Testis (tissue), 3 donors: Measurements from ENCODE around the gene MDFIC. TPM values are rescaled to one million over a fixed set of nuclear protein-coding genes. Genes with fewer than 3 reads are reported as not detected.

Experiments
- DNase-seq: peaks from one replicate; pipeline ENCODE4 v3.0.0-alpha.2; 2019
- H3K27ac ChIP-seq, 2 donors: fragments of 200-600 bp; sonication (generic); one replicate each; pipeline ENCODE4 v1.5.1; 2019
- H3K27me3 ChIP-seq: fragments of 200-600 bp; sonication (generic); one replicate; pipeline ENCODE4 v1.5.1; 2019
- H3K36me3 ChIP-seq: fragments of 200-600 bp; sonication (generic); one replicate; pipeline ENCODE4 v1.5.1; 2017; ENCODE audit warnings: low read depth; ENCODE audit errors: missing control alignments
- H3K4me1 ChIP-seq: fragments of 200-600 bp; sonication (generic); one replicate; pipeline ENCODE4 v1.5.1; 2019
- H3K4me3 ChIP-seq, 2 donors: fragments of 200-600 bp; sonication (generic); one replicate each; pipeline ENCODE4 v1.5.1; 2017 to 2019
- H3K9me3 ChIP-seq: fragments of 200-600 bp; sonication (generic); one replicate; pipeline ENCODE4 v1.5.1; 2017
- POLR2A ChIP-seq: fragments of 450-650 bp; IDR thresholded peaks from one replicate; pipeline ENCODE4 v1.6.1; 2017; ENCODE audit warnings: antibody characterized with exemption, mild to moderate bottlenecking, moderate library complexity
- WGBS, 2 donors: methylation state at CpG; one replicate each; pipeline ENCODE4 v1.1.5; 2018; 5-methylcytosine and 5-hydroxymethylcytosine counted together
- intact Hi-C: fragments of 100-400 bp; cut with DNase I; formaldehyde crosslinking; loops from one replicate; pipeline ENCODE4 v1.15.1; 2023; ENCODE audit warnings: low total_unique reads
- polyA plus RNA-seq: library from polyadenylated mRNA; stranded (reverse); fragments of 350-450 nt; fragmentation: Illumina TruSeq; extraction: RNeasy Lipid Tissue Mini Kit (QIAGEN cat#74804); gene quantifications from one replicate; pipeline ENCODE4 v1.2.3, GENCODE V29; 2014; ENCODE audit warnings: low read depth, low replicate concordance; ENCODE audit not compliant: insufficient read depth
- total RNA-seq, 2 donors: library from RNA; depleted of rRNA; stranded (reverse); fragments of >200 nt; gene quantifications; one replicate each; pipeline ENCODE4 v1.2.3, GENCODE V29; 2016
- TF ChIP-seq, protein P1 (sequence below), 3 experiments: fragments of 450-650 bp in 2 of 3; fragments of 200-600 bp in 1 of 3; sonication (generic) in 1 of 3; IDR thresholded peaks; one replicate each; pipeline ENCODE4 v1.5.1; 2016 to 2019; ENCODE audit warnings: antibody characterized with exemption in 3 of 3, mild to moderate bottlenecking in 2 of 3, moderate library complexity in 1 of 3

The MDFIC gene
- total and polyA plus RNA-seq, 3 donors from 2014 or later = 5.8 to 7.6 (median 6.1) TPM

DNA sequence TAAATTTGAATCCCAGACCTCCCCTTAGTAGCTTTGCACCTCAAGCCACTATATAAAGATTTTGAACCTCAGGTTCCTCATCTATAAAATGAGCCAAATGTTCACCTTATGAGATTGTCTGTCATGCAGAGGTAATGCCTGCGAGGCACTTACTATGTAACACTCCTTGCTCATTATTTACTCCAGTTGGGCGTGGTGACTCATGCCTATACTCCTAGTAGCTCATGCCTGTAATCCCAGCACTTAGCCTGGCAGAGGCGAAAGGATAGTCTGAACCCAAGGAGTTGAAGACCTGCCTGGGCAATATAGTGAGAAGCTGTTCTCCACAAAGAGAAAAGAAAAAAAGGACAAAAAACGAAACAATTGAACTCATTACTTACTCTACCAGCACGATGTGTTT, 82.2 kb downstream of the MDFIC start:
- H3K27me3 ChIP-seq = no peaks in the 10 kb centered on the region
- DNase-seq = no peak
- 85 to 96% methylated on average over 5 of the region's 5 CpGs for WGBS, 2 donors
- H3K4me3 ChIP-seq = no peak overlapping the region
- TF ChIP-seq POLR2A = no peak
- TF ChIP-seq, protein P1, sequence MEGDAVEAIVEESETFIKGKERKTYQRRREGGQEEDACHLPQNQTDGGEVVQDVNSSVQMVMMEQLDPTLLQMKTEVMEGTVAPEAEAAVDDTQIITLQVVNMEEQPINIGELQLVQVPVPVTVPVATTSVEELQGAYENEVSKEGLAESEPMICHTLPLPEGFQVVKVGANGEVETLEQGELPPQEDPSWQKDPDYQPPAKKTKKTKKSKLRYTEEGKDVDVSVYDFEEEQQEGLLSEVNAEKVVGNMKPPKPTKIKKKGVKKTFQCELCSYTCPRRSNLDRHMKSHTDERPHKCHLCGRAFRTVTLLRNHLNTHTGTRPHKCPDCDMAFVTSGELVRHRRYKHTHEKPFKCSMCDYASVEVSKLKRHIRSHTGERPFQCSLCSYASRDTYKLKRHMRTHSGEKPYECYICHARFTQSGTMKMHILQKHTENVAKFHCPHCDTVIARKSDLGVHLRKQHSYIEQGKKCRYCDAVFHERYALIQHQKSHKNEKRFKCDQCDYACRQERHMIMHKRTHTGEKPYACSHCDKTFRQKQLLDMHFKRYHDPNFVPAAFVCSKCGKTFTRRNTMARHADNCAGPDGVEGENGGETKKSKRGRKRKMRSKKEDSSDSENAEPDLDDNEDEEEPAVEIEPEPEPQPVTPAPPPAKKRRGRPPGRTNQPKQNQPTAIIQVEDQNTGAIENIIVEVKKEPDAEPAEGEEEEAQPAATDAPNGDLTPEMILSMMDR (IDR thresholded peaks at IDR 0.05) = no peak
- H3K4me1 ChIP-seq = peaks cover 6% of the 10 kb centered on the region
- H3K9me3 ChIP-seq = no peaks in the 10 kb centered on the region
- H3K27ac ChIP-seq = no peak overlapping the region
- intact Hi-C loops = no loop called here
- H3K36me3 ChIP-seq = no peaks in the 10 kb centered on the region

DNA sequence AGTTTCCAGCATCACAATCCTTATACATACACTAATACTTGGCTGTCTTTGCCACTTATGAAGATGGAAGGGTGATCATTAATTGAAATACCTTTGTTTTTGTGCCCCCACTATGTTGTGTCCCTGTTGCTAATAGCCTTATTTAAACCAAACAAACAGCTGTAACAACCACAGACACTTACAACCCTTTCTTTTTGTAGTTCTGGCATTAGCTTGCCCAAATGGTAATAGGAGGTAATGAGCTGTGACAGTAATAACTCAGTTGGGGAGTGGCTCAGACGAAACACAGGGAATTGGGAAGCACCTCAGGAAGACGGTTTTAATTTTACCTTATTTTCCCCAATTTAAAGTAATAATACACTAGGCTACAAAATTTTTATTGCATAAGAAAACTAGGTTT, 83.4 kb downstream of the MDFIC start:
- Histone ChIP-seq H3K36me3 (no peaks in the 10 kb centered on the region), H3K9me3 (no peaks in the 10 kb centered on the region), H3K27ac (no peak overlapping the region), H3K27me3 (no peaks in the 10 kb centered on the region), H3K4me1 (peaks cover 12% of the 10 kb centered on the region), H3K4me3 (no peak overlapping the region)
- WGBS, 2 donors = 89 to 95% methylated on average over 2 of the region's 2 CpGs
- TF ChIP-seq, protein P1 (IDR thresholded peaks at IDR 0.05) = no peak
- TF ChIP-seq POLR2A = no peak
- intact Hi-C loops = no loop called here
- no peak for DNase-seq

DNA sequence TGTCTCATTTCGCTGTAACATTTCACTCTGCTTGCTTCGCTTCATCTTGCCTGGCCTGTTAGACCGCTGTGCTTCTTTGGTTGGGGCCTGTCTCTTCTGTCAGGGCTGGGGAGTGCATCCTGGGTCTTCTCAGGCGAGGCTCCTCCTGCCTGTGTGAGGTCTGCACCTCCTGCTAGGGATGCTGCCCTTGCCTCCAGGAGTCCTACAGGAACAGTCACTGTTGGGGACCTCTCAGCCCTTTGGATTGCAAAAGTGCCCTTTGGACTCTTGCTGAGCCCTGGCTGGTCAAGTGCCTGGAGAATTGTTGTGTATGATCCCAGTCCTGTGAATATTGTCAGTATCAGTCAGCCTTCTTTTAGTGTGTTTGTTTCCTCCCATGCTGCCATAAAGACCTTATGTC, 84.1 kb downstream of the MDFIC start:
- Histone ChIP-seq H3K36me3 (no peaks in the 10 kb centered on the region), H3K9me3 (no peaks in the 10 kb centered on the region), H3K27me3 (no peaks in the 10 kb centered on the region), H3K27ac (no peak overlapping the region), H3K4me1 (peaks cover 12% of the 10 kb centered on the region), H3K4me3 (no peak overlapping the region)
- 94 to 95% methylated on average over 4 of the region's 4 CpGs for WGBS, 2 donors
- DNase-seq = no peak
- TF ChIP-seq, protein P1 (IDR thresholded peaks at IDR 0.05) = no peak
- TF ChIP-seq POLR2A = no peak
- intact Hi-C loops = no loop called here

DNA sequence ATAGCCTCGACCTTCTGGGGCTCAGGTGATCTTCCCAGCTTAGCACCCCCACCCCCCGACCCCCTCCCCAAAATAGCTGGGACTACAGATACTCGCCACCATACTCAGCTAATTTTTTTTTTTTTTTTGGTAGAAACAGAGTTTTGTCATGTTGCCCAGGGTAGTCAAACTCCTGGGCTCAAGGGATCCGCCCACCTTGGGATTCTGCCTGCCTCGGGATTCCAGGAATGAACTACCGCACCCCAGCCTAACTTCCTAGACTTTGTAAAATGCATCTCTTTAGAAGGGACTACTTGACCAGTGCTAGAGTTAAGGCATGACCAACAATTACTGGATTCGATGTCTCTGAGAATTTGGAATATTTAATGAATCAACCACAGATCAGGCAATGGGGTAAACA, 85.9 kb downstream of the MDFIC start:
- H3K27ac ChIP-seq = no peak overlapping the region
- H3K27me3 ChIP-seq = no peaks in the 10 kb centered on the region
- H3K36me3 ChIP-seq = no peaks in the 10 kb centered on the region
- intact Hi-C loops = no loop called here
- no peak for TF ChIP-seq POLR2A
- TF ChIP-seq, protein P1 (IDR thresholded peaks at IDR 0.05) = no peak
- WGBS, 2 donors = 76 to 83% methylated on average over 7 of the region's 7 CpGs
- H3K4me3 ChIP-seq = no peak overlapping the region
- H3K4me1 ChIP-seq = peaks cover 12% of the 10 kb centered on the region
- no peak for DNase-seq
- H3K9me3 ChIP-seq = no peaks in the 10 kb centered on the region

DNA sequence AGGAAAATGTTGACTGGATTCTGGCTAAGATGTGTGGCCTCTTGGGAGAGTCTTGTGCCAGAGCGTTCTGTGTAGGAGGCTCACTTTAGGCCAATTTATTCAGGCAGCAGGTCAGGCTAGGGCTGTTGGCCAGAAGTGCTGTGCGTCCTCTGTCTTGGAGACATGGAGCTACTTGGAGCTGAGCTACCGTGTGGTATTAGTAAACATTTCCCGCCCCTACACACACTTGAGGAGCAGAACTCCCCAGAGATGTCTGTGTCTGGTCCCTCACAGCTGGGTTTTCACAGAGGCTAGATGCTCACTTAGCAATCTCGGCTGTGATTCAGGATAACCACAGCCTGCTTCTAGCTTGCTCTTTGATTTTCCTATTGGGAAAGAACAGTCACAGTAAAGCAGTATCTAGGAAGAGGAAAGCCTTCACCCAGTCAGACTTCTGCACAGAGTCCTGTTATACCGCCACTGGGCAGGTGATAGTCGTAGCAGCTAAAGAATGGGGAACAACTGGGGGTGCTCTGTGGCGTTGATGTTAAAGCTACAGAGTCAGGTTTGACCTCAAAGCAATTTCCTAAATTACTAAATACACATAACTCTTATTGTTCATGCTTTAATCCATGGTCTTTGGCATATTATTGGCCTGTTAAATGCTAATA, 86.7 kb downstream of the MDFIC start:
- 44 to 60% methylated on average over 6 to 8 of the region's 8 CpGs for WGBS, 2 donors
- TF ChIP-seq POLR2A = no peak
- TF ChIP-seq, protein P1 (IDR thresholded peaks at IDR 0.05) = no peak
- H3K36me3 ChIP-seq = no peaks in the 10 kb centered on the region
- H3K4me3 ChIP-seq = no peak overlapping the region
- H3K27me3 ChIP-seq = no peaks in the 10 kb centered on the region
- intact Hi-C loops = no loop called here
- H3K4me1 ChIP-seq = peaks cover 12% of the 10 kb centered on the region
- H3K27ac ChIP-seq = no peak overlapping the region
- no peaks in the 10 kb centered on the region for H3K9me3 ChIP-seq
- peak; percentile 84 for DNase-seq
